DMS153 treated with DMSO at 0.1 percent for 48 hours (cell line): Measurements from ENCODE around the gene FAM107B.
"Not testable (repeated sequence)": the region's sequence is repeated elsewhere in the genome, so short reads cannot be mapped to it uniquely, and the experiment has no call there.

Experiments
- DNase-seq: peaks from one replicate; lab custom pipeline; 2025; ENCODE audit not compliant: unreplicated experiment; lab: John Stamatoyannopoulos, UW

FAM107B gene

GRCh38 chr10:14737808-14738545 lies 36.7 kb downstream of the FAM107B start:
- DNase-seq, result no peak

DNA sequence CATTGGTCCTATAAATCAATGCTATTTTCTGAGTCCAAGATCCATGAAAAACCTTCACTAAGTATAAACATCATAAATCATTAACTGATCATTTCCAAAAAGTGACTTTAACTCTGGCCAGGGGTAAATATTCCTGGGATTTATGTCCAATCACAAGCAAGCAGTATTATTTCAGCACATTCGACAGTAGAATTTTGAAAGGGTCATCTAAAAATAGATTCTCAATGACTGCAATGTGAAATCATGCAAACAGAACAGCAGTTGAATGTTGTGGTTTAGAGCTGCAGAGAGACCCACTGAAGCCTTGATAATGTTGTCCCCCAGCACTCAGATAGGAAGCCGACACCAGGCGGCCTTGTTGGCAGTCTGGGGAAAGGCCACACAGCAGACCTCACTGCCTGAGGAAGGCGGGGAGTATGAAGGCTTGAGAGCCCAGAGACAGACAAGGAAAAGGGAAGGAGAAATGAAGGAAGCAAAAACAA lies 38.1 kb downstream of the FAM107B start:
- no peak for DNase-seq

DNA sequence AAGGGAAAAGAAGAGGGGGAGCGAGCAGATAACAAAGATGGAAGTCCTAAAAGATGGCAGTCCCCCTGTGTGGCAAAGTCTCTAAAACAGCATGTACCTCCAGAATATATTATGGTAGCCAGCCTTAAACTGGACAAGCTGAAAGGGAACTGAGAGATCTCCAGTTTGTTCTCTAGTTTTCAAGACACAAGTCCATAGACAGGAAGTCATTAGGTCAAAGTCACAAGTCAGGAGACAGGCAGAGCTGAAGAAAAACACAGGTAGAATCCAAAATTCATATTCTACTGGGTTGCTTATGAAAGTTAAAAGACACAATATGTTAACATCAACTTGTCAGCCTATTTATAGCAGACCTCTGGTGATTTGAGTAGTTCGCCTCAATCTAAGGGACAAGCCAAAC lies 38.7 kb downstream of the FAM107B start:
- DNase-seq, result no peak

GRCh38 chr10:14731875-14732512 lies 42.7 kb downstream of the FAM107B start:
- no peak for DNase-seq

DNA sequence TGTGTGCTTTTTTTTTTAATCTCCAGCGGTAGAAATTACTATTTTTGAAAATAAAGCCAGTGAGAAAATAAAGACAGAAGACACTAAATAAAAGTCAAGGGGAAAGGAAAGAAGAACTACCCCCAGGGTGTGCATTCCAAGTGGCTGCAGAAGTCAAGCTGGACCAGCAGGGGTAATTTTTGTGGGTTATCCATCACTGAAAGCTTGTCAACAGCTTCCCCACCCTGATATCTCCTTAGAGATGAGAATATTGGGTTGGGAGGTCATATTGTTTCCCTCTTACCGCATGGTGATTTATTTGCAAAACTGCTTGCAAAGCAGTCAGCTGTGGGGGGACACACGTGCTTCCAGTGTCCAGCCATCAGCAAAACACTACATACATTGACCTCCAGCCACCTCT lies 46.4 kb downstream of the FAM107B start:
- DNase-seq, result no peak

DNA sequence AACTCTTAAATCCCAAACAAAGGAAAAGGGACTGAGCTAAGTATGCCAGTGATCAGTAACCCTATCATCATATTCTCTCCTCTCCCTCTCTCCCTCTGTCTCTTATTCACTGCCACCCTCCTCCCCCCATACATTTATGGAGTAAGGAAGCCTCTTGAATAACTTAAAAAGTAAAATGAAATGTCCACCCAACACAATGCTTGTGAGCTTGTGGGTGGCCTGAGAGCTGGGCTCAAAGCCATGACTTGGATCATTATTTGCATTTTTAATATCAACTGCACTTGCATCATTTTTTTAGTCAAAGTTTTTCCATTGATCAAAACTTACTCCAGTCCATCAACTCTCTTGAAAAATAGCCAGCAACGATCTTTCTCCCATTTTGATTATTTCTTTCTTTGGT lies 46.8 kb downstream of the FAM107B start:
- no peak for DNase-seq

DNA sequence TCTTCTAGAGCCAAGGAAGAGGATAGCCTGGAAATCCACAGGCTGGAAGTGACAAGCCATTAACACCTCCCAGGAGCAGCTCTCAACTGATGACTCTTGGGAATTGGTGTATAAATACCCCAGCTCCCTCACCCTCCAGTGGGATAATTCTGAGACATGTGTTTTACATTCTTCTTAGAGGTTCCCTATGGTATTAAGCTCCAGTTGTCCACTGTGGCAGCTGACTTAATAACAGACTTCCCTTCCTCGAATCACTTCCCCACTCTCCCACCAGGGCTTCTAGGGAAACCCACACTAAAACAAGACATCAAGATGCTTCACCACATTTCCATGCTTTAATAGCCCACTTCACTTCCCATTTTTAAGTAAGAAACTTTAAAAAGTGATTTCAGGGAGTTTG lies 47.2 kb downstream of the FAM107B start:
- no peak for DNase-seq

DNA sequence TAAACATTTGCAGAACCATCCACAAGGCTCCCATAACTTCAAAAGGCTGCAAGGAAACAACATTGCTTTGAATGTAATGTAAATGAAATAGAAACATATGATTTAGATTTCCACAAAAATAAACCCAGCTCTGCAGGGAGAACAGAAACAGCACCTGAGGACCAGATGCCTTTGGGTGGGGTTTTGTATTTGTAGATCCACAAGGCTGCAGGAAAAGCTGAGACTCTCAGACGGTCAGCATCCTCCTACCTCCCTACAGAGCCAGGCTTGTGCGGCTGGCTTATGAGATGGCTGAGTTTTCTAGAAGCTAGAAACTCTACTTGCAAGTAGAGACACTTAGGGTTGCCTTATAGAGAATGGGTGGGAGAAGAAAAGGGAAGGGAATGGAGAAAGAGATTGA lies 49.8 kb downstream of the FAM107B start:
- DNase-seq, result no peak

DNA sequence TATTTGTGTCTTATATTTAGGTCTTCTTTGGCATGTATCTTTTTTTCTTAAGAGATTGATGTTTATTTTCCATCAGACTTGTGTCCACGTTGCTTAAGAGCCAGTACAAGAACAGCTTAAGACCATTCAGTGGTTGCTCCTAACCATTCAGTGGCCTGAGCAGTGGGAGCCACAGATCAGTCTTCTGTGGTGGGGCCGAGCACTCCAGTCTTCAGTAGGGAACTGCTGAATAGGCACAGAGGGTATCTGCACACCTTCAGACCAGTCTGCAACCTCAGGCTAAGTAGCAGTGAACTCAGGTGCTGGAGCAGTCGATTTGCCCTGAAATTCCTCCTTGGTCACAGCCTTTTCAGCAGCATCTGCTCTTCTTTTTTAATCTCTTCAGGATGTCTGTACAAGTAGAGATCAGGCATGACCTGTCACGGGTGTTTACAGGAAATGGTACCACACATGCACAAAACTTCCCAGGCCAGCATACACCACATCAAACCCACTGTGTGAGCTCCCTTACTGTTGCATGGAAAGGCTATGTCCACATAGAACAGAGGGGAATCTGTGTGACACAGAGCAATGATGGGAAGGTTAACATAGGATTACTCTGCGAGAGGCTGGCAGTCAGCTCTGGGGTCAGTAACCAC lies 51.5 kb downstream of the FAM107B start:
- no peak for DNase-seq

GRCh38 chr10:14717552-14717951 lies 57.1 kb downstream of the FAM107B start:
- DNase-seq, result no peak

DNA sequence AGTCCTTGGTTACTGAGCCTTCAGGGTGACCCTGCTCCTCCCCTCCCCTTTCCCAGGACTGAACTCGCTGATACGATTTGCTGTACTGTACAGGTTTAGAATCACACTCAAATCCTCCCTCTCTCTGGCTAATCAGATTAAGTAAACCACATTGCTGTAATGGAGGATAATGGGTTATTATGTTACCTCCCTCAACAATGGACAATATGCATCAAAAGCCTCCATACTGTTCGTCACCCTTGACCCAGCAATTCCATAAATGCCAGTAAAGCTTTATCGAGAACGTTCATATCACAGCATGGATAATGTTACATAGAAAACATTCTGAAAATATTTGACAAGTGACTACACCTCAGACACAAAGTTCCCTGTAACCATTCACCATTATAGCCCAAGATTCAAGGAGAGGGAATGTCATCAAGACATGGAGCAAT lies 61.7 kb downstream of the FAM107B start:
- DNase-seq, result no peak

- not testable (repeated sequence) for DNase-seq
These were observed 65.4 kb downstream of the FAM107B start for GRCh38 chr10:14709344-14709743.

GRCh38 chr10:14707481-14707880 lies 67.2 kb downstream of the FAM107B start:
- DNase-seq, result no peak

- no peak for DNase-seq
These were observed 69.0 kb downstream of the FAM107B start for GRCh38 chr10:14705548-14706230.

DNA sequence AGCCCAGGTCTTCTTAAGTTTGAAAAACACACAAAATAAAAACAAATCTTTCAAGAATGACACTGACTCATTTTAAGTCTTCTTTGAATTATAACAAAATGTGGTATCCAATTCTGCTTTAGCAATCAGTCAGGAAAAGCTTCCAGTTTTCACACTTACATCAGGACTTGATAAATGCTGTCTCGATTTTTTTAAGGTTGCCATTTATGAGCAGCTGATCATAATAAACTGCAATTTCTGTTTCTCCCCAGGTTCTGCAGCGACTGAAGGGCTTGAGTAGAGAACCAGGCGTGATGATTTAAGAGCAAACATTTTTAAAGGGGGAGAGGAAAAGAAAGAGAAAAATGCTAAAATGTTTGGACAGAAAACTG lies 71.1 kb downstream of the FAM107B start:
- no peak for DNase-seq

GRCh38 chr10:14701466-14701865 lies 73.2 kb downstream of the FAM107B start:
- DNase-seq, result no peak

GRCh38 chr10:14700546-14700945 lies 74.2 kb downstream of the FAM107B start:
- no peak for DNase-seq

GRCh38 chr10:14699482-14699881 lies 75.2 kb downstream of the FAM107B start:
- DNase-seq, result no peak

- DNase-seq, result no peak
These were observed 75.9 kb downstream of the FAM107B start for GRCh38 chr10:14698829-14699170.

DNA sequence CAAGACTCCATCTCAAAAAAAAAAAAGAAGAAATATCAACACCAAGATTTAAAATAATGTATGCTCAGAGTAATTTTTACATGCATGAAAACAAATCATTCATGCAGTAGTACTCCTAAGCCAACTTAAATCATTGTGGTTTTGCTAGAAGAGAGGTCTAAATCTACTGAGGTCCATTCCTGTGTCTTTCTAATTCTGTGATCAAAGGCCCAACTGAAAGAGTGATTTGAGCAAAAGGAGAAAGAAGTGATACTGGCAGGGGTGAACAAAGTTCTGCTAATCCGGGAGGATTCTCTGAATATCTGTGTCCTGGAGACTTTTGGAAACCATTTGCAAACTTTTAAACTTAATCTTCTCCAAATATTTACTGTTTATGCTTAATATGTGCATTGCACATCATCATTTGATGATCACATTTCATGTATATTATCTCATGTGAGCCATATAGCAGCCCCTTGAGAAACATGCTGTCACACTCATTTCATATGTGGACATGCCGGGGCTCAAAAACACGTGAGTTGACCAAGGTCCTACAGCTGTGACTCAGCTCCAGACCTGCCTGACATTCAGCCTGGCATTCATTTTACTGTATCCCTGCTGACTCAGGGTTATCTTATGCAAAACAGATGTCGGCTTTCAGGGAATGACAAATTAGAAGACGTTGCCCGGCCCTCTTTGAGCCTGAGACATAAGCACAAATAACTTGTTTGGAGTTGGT lies 76.4 kb downstream of the FAM107B start:
- DNase-seq, result no peak

GRCh38 chr10:14697281-14697680 lies 77.4 kb downstream of the FAM107B start:
- no peak for DNase-seq
